H1 (cell line): ENCODE measurements around the gene CPSF4L. TPM values are rescaled to one million over a fixed set of nuclear protein-coding genes. Genes with fewer than 3 reads are reported as not detected.

Experiments
- CTCF ChIA-PET: fragments of 300-600 bp; sonication (Branson Sonifier 250); formaldehyde crosslinking; loops from one replicate; lab custom pipeline; 2021; ENCODE audit not compliant: partially characterized antibody; lab: Charles Lee
- POLR2A ChIA-PET: fragments of 300-600 bp; sonication (Branson Sonifier 250); formaldehyde crosslinking; loops from one replicate; lab custom pipeline; 2021; ENCODE audit warnings: inconsistent platforms; ENCODE audit not compliant: partially characterized antibody; lab: Charles Lee
- DNase-seq, 2 experiments: peaks; one replicate each; pipeline versions ENCODE4 v3.0.0 to v3.0.0-alpha.2; 2010 to 2022; ENCODE audit warnings: low spot score in 2 of 2, low read depth in 1 of 2, mixed read lengths in 1 of 2
- FAIRE-seq: peaks from 2 replicates; lab custom pipeline; 2011; peaks lifted over from hg19 to GRCh38; lab: Jason Lieb, UNC
- H2AFZ ChIP-seq: 2 replicates; pipeline ENCODE4 v1.8.1; 2012; ENCODE audit warnings: low read length, inconsistent platforms
- H2AK5ac ChIP-seq: 2 replicates; pipeline ENCODE4 v1.6.1; 2013; ENCODE audit warnings: low read depth, low read length
- H2BK120ac ChIP-seq: replicated peaks from 2 replicates; pipeline ENCODE3; 2013; ENCODE audit warnings: low read depth, low read length, inconsistent platforms
- H2BK12ac ChIP-seq: 2 replicates; pipeline ENCODE4 v1.6.1; 2013; ENCODE audit warnings: low read depth, low read length
- H2BK15ac ChIP-seq: 2 replicates; pipeline ENCODE4 v1.6.1; 2013; ENCODE audit warnings: low read length
- H2BK20ac ChIP-seq: 2 replicates; pipeline ENCODE4 v1.6.1; 2013; ENCODE audit warnings: low read length
- H2BK5ac ChIP-seq: 2 replicates; pipeline ENCODE4 v1.6.1; 2013; ENCODE audit warnings: low read depth, low read length
- H3K14ac ChIP-seq: 2 replicates; pipeline ENCODE4 v1.6.1; 2013; ENCODE audit warnings: inconsistent platforms; ENCODE audit not compliant: insufficient read length
- H3K18ac ChIP-seq: 2 replicates; pipeline ENCODE4 v1.6.1; 2013; ENCODE audit warnings: low read length; ENCODE audit errors: extremely low read depth
- H3K23ac ChIP-seq: 2 replicates; pipeline ENCODE4 v1.6.1; 2013; ENCODE audit warnings: inconsistent platforms; ENCODE audit not compliant: insufficient read length
- H3K23me2 ChIP-seq: 2 replicates; pipeline ENCODE4 v1.6.1; 2013; ENCODE audit warnings: low read depth, low read length
- H3K27ac ChIP-seq: 2 replicates; pipeline ENCODE4 v1.6.1; 2011; ENCODE audit warnings: low read depth, low read length, inconsistent platforms
- H3K27me3 ChIP-seq, 4 experiments: replicated peaks in 1 of 4; 1 replicate in 1 of 4; 2 replicates in 3 of 4; pipeline versions ENCODE4 v1.6.1 to v1.8.1; 2011 to 2013; ENCODE audit warnings: low read length in 3 of 4, mild to moderate bottlenecking in 3 of 4, inconsistent platforms in 2 of 4, mixed read lengths in 2 of 4, moderate library complexity in 1 of 4; ENCODE audit not compliant: control insufficient read depth in 3 of 4, insufficient read depth in 3 of 4; ENCODE audit errors: extremely low read depth in 1 of 4
- H3K36me3 ChIP-seq, 4 experiments: 2 replicates each; pipeline versions ENCODE4 v1.6.1 to v1.8.1; 2011 to 2013; ENCODE audit warnings: mild to moderate bottlenecking in 4 of 4, low read length in 3 of 4, moderate library complexity in 2 of 4, control low read depth in 1 of 4, inconsistent platforms in 1 of 4; ENCODE audit not compliant: insufficient read depth in 4 of 4, control insufficient read depth in 2 of 4
- H3K4ac ChIP-seq: replicated peaks from 2 replicates; pipeline ENCODE3; 2013; ENCODE audit warnings: low read length, low read depth, mixed read lengths, inconsistent platforms; ENCODE audit not compliant: insufficient read length
- H3K4me1 ChIP-seq, 4 experiments: replicated peaks in 1 of 4; 1 replicate in 1 of 4; 2 replicates in 3 of 4; pipeline versions ENCODE4 v1.6.1 to v1.8.1; 2011 to 2013; ENCODE audit warnings: low read length in 3 of 4, inconsistent platforms in 2 of 4, mixed read lengths in 1 of 4; ENCODE audit not compliant: insufficient read depth in 4 of 4, control insufficient read depth in 3 of 4
- H3K4me2 ChIP-seq, 2 experiments: 2 replicates each; pipeline versions ENCODE4 v1.6.1 to v1.8.1; 2011 to 2013; ENCODE audit warnings: low read depth in 2 of 2, low read length in 2 of 2, control low read depth in 1 of 2, inconsistent platforms in 1 of 2, mild to moderate bottlenecking in 1 of 2; ENCODE audit not compliant: insufficient read depth in 1 of 2
- H3K4me3 ChIP-seq, 4 experiments: fragments of 200-600, 300-600 bp in 1 of 4; sonication (generic), shearing (Covaris generic), sonication (Bioruptor Twin) in 1 of 4; 2 replicates each; pipeline versions ENCODE4 v1.5.1 to v1.8.1; 2011 to 2016; ENCODE audit warnings: low read length in 4 of 4, low read depth in 3 of 4, control low read depth in 2 of 4, inconsistent platforms in 2 of 4, mild to moderate bottlenecking in 2 of 4, mixed read lengths in 1 of 4, moderate library complexity in 1 of 4; ENCODE audit not compliant: insufficient read depth in 2 of 4; ENCODE audit errors: extremely low read depth in 1 of 4
- H3K56ac ChIP-seq: replicated peaks from 2 replicates; pipeline ENCODE3; 2013; ENCODE audit warnings: low read depth, mild to moderate bottlenecking, mixed read lengths, low read length, inconsistent platforms; ENCODE audit not compliant: insufficient read length
- H3K79me1 ChIP-seq: 2 replicates; pipeline ENCODE4 v1.6.1; 2013; ENCODE audit warnings: low read depth, low read length, control low read depth
- H3K79me2 ChIP-seq, 2 experiments: 2 replicates each; pipeline versions ENCODE4 v1.6.1 to v1.8.1; 2012 to 2013; ENCODE audit warnings: low read length in 2 of 2, mild to moderate bottlenecking in 2 of 2, inconsistent platforms in 1 of 2; ENCODE audit not compliant: insufficient read depth in 2 of 2, control insufficient read depth in 1 of 2
- H3K9ac ChIP-seq, 4 experiments: replicated peaks in 1 of 4; 1 replicate in 1 of 4; 2 replicates in 3 of 4; pipeline versions ENCODE4 v1.6.1 to v1.8.1; 2011 to 2013; ENCODE audit warnings: low read depth in 3 of 4, low read length in 3 of 4, control low read depth in 2 of 4, mild to moderate bottlenecking in 2 of 4, moderate library complexity in 2 of 4, inconsistent platforms in 1 of 4; ENCODE audit errors: extremely low read depth in 1 of 4
- H3K9me3 ChIP-seq, 2 experiments: 2 replicates each; pipeline versions ENCODE4 v1.6.1 to v1.8.1; 2012 to 2013; ENCODE audit warnings: mild to moderate bottlenecking in 2 of 2, moderate library complexity in 2 of 2, control low read depth in 1 of 2, inconsistent platforms in 1 of 2, low read depth in 1 of 2, low read length in 1 of 2, mixed read lengths in 1 of 2; ENCODE audit not compliant: insufficient read depth in 2 of 2
- H4K20me1 ChIP-seq, 2 experiments: replicated peaks in 1 of 2; 2 replicates each; pipeline versions ENCODE3 to v1.8.1; 2011 to 2013; ENCODE audit warnings: inconsistent platforms in 2 of 2, low read length in 2 of 2, mild to moderate bottlenecking in 1 of 2; ENCODE audit not compliant: insufficient read depth in 2 of 2, control insufficient read depth in 1 of 2
- H4K5ac ChIP-seq: 2 replicates; pipeline ENCODE4 v1.6.1; 2013; ENCODE audit warnings: low read length, low read depth, mixed read lengths, inconsistent platforms; ENCODE audit not compliant: insufficient read length
- H4K8ac ChIP-seq: 2 replicates; pipeline ENCODE4 v1.8.0; 2013; ENCODE audit warnings: mild to moderate bottlenecking, moderate library complexity, low read length, inconsistent platforms; ENCODE audit not compliant: insufficient read depth; ENCODE audit errors: extremely low read depth
- H4K91ac ChIP-seq: replicated peaks from 2 replicates; pipeline ENCODE3; 2013; ENCODE audit warnings: low read length, mixed read lengths, inconsistent platforms; ENCODE audit not compliant: insufficient read length
- BCL11A ChIP-seq, 2 experiments: IDR thresholded peaks; one replicate each; pipeline ENCODE4 v1.6.1; 2011; ENCODE audit warnings: low read depth in 2 of 2, low read length in 2 of 2, mild to moderate bottlenecking in 2 of 2
- MAFK ChIP-seq: IDR thresholded peaks from 2 replicates; pipeline ENCODE4 v1.6.1; 2012; ENCODE audit warnings: low read depth, mild to moderate bottlenecking, improper control_type of control experiment, low read length
- PHF8 ChIP-seq: fragments of 200-600 bp; sonication (generic); conservative IDR thresholded peaks from 2 replicates; pipeline ENCODE4 v1.7.1; 2012; ENCODE audit warnings: low read depth, mild to moderate bottlenecking, inconsistent platforms, low read length, moderate library complexity
- RBBP5 ChIP-seq: IDR thresholded peaks from 2 replicates; pipeline ENCODE4 v1.7.1; 2012; ENCODE audit warnings: low read depth, mild to moderate bottlenecking, inconsistent platforms, low read length, moderate library complexity, borderline replicate concordance
- RFX5 ChIP-seq: IDR thresholded peaks from 2 replicates; pipeline ENCODE4 v1.6.1; 2011; ENCODE audit warnings: low read depth, low read length, improper control_type of control experiment, borderline replicate concordance
- SIRT6 ChIP-seq: IDR thresholded peaks from one replicate; pipeline ENCODE4 v1.7.1; 2012; ENCODE audit warnings: low read length, inconsistent platforms
- SP4 ChIP-seq: IDR thresholded peaks from 2 replicates; pipeline ENCODE4 v1.6.1; 2012; ENCODE audit warnings: low read length, inconsistent platforms
- WGBS, 2 experiments: shearing (Covaris generic) in 1 of 2; methylation state at CpG; one replicate each; pipeline versions ENCODE4 v1.1.6 to v1.1.7; 2013 to 2015; ENCODE audit warnings: low lambda C conversion rate in 2 of 2, mixed read lengths in 2 of 2, inconsistent platforms in 1 of 2, low coverage in 1 of 2, missing lambda C conversion rate in 1 of 2; ENCODE audit not compliant: insufficient replicate concordance in 2 of 2, insufficient coverage in 1 of 2, insufficient read length in 1 of 2; ENCODE audit errors: extremely low coverage in 1 of 2, missing lambda C conversion rate in 1 of 2; 5-methylcytosine and 5-hydroxymethylcytosine counted together
- polyA plus RNA-seq, 7 experiments: library from polyadenylated mRNA; depleted of rRNA in 3 of 7; stranded (reverse) in 5 of 7; unstranded in 2 of 7; fragments of >200 nt in 5 of 7; fragments of 200-250 nt in 2 of 7; gene quantifications; 1 replicate in 5 of 7; 2 replicates in 1 of 7; 4 replicates in 1 of 7; pipeline versions ENCODE4 v1.2.1 to v1.2.3, GENCODE V29; 2011 to 2013; ENCODE audit warnings: missing spikeins in 2 of 7, mixed read lengths in 2 of 7
- total RNA-seq: library from RNA; stranded (reverse); fragmentation: NEBNext Ultra II Directional; extraction: Animal tissue kit (Norgen Biotek cat#: 25700); gene quantifications from 2 replicates; pipeline ENCODE4 v1.2.1, GENCODE V29; 2021
- TF ChIP-seq, protein P1 (sequence below): IDR thresholded peaks from 2 replicates; pipeline ENCODE4 v1.6.1; 2012; ENCODE audit warnings: inconsistent platforms

CPSF4L gene
- total and polyA plus RNA-seq, 2 of the 8 experiments (the other 6 are each of a cell fraction or from before 2014, with no cell fraction given) = not detected

DNA sequence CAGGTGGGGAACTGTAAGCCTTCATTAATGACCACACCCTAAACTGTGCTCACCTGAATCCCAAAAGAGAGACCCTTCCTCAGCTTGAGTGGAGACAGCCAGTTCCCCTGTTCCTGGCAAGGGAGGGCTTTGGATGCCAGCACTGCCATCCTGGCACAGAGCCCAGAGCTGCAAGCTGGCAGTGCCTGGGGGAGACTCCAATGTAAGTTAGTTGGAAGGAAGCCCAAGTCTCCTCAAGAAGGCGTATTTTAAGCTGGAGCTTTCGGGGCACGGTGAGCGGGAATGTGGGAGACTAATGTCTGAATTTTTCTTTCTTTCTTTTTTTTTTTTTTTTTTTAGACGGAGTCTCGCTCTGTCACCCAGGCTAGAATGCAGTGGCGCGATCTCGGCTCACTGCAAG, 45.5 kb upstream of the CPSF4L start:
- H3K27ac ChIP-seq = no peak overlapping the region
- H3K56ac ChIP-seq = no peak overlapping the region
- no peak overlapping the region for H2BK20ac ChIP-seq
- H3K23ac ChIP-seq = no peak overlapping the region
- ChIA-PET CTCF (interaction anchor here (1.1 to 8.5 kb wide), 8 partner anchors 7 to 349 kb away, joined by 3 to 53 read pairs (median 6); no protein-coding TSS in a partner anchor), POLR2A (no interaction called here)
- no peak for FAIRE-seq
- no peak overlapping the region for H2BK120ac ChIP-seq
- no peak overlapping the region for H3K18ac ChIP-seq
- no peak overlapping the region for H3K14ac ChIP-seq
- peak overlapping the region; percentile 33; the same call in 1 of the 2 replicates for H2AK5ac ChIP-seq
- no peaks in the 10 kb centered on the region; the same call in none of the 2 replicates for H3K79me1 ChIP-seq
- no peak overlapping the region for H2BK12ac ChIP-seq
- no peak overlapping the region for H4K8ac ChIP-seq
- H3K79me2 ChIP-seq = peaks cover 0 to 31% of the 10 kb centered on the region in 2 experiments; a peak in 1 of 4 replicates
- H2AFZ ChIP-seq = no peak overlapping the region
- H3K9me3 ChIP-seq = no peaks in the 10 kb centered on the region
- no peak overlapping the region for H3K4me2 ChIP-seq
- 95% methylated on average over 4 of the region's 9 CpGs; no CpG with 5 or more reads in 1 of the 2 experiments for WGBS, 2 experiments
- no peak overlapping the region for H3K4me3 ChIP-seq
- peak overlapping the region; percentile 60 for H3K4ac ChIP-seq
- H4K91ac ChIP-seq = no peak overlapping the region
- peaks cover 10 to 28% (median 23%) of the 10 kb centered on the region in 4 experiments for H3K4me1 ChIP-seq
- H3K9ac ChIP-seq = no peak overlapping the region
- no peak overlapping the region for H2BK5ac ChIP-seq
- DNase-seq = no peak
- no peaks in the 10 kb centered on the region; a peak in 1 of 7 replicates for H3K27me3 ChIP-seq
- no peaks in the 10 kb centered on the region for H3K36me3 ChIP-seq
- H2BK15ac ChIP-seq = no peak overlapping the region
- peaks cover 16% of the 10 kb centered on the region; the same call in 1 of the 2 replicates for H3K23me2 ChIP-seq
- TF ChIP-seq RFX5 (no peak), MAFK (no peak), SIRT6 (no peak), SP4 (no peak), PHF8 (no peak), RBBP5 (no peak), BCL11A (IDR thresholded peaks at IDR 0.05; ENCODE audit: low read depth in 2 of 2, low read length in 2 of 2) (no peak)
- TF ChIP-seq, protein P1, sequence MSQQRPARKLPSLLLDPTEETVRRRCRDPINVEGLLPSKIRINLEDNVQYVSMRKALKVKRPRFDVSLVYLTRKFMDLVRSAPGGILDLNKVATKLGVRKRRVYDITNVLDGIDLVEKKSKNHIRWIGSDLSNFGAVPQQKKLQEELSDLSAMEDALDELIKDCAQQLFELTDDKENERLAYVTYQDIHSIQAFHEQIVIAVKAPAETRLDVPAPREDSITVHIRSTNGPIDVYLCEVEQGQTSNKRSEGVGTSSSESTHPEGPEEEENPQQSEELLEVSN = no peak
- H4K5ac ChIP-seq = no peak overlapping the region
- peaks cover 0 to 2% of the 10 kb centered on the region in 2 experiments for H4K20me1 ChIP-seq
